HG03045 (cell line): Measurements from ENCODE around the gene FH.

Experiments used
- ATAC-seq: cut with Tn5 transposase; IDR thresholded peaks from one replicate; pipeline ENCODE4 v1.9.1; 2021; ENCODE audit warnings: mild to moderate bottlenecking, moderate library complexity; ENCODE audit not compliant: unreplicated experiment

The FH gene

GRCh38 chr1:241460098-241460873 is 59.3 kb downstream of the FH start:
- ATAC-seq = no peak

- no peak for ATAC-seq
Observed at GRCh38 chr1:241459186-241459802, 60.3 kb downstream of the FH start.

GRCh38 chr1:241457421-241457820 is 62.1 kb downstream of the FH start:
- ATAC-seq = no peak

GRCh38 chr1:241456743-241457142 is 62.8 kb downstream of the FH start:
- ATAC-seq = no peak

- ATAC-seq = no peak
Observed at GRCh38 chr1:241453732-241454131, 65.8 kb downstream of the FH start.

- no peak for ATAC-seq
Observed at GRCh38 chr1:241451956-241452355, 67.6 kb downstream of the FH start.
